Measurements from ENCODE around the gene TPRX1.

TPRX1 gene

DNA sequence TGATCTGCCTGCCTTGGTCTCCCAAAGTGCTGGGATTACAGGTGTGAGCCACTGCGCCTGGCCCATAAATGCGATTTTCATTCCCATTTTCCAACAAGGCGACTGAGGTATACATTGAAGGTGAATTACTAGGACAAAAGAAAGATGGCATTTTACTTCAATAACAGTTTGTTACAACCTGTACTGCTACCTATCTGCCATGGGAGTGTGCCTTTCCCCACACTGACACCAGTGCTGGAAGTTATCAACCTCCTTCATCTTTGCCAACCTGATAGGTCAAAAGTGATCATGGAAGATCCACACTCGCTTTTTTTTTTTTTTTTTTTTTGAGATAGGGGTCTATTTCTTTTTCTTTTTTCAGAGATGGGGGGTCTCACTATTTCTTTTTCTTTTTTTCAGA is 28.4 kb upstream of the TPRX1 start:
- H4K91ac ChIP-seq (ENCODE audit: low read length): no peak overlapping the region
- H3K4ac ChIP-seq (ENCODE audit: low read depth in 1 of 2, low read length in 2 of 2): no peak overlapping the region
- DNase-seq: no peak
- H3K9me3 ChIP-seq (ENCODE audit: control insufficient read depth, low read length): no peaks in the 10 kb centered on the region
- H3K36me3 ChIP-seq (ENCODE audit: control insufficient read depth in 1 of 2, insufficient read depth in 2 of 2, low read depth in 1 of 2, low read length in 2 of 2): no peaks in the 10 kb centered on the region
- H3K23ac ChIP-seq (ENCODE audit: low read length in 2 of 2): no peak overlapping the region
- H4K8ac ChIP-seq (ENCODE audit: low read length): no peak overlapping the region
- H3K4me2 ChIP-seq (ENCODE audit: low read length, poor library complexity, severe bottlenecking): no peak overlapping the region
- H2BK120ac ChIP-seq (ENCODE audit: low read depth, low read length): no peak overlapping the region
- H3K27me3 ChIP-seq (ENCODE audit: control insufficient read depth in 1 of 2, insufficient read depth in 1 of 2, low read length in 2 of 2): peaks cover 0 to 11% of the 10 kb centered on the region in 2 experiments
- H2BK15ac ChIP-seq (ENCODE audit: low read depth, poor library complexity, severe bottlenecking): no peak overlapping the region
- no peak overlapping the region for H2BK5ac ChIP-seq (ENCODE audit: low read depth, low read length, poor library complexity, severe bottlenecking)
- no peak overlapping the region for H2AK5ac ChIP-seq (ENCODE audit: low read length, severe bottlenecking)
- no peak overlapping the region for H3K18ac ChIP-seq (ENCODE audit: low read depth in 1 of 2, low read length in 2 of 2)
- H3K4me3 ChIP-seq (ENCODE audit: insufficient read depth in 1 of 2, low read depth in 1 of 2, low read length in 2 of 2): no peak overlapping the region
- no peak overlapping the region for H3K9ac ChIP-seq (ENCODE audit: low read length)
- no peak overlapping the region for H3K14ac ChIP-seq (ENCODE audit: low read length in 2 of 2)
- H3K27ac ChIP-seq (ENCODE audit: low read length, poor library complexity, severe bottlenecking): no peak overlapping the region
- H2AFZ ChIP-seq (ENCODE audit: low read depth, low read length): no peak overlapping the region
- H3K79me1 ChIP-seq (replicated peaks; ENCODE audit: low read length, poor library complexity, severe bottlenecking): no peaks in the 10 kb centered on the region
- no peak overlapping the region for H2BK12ac ChIP-seq (ENCODE audit: low read length in 2 of 2)
- 54% methylated on average over 1 of the region's 4 CpGs for WGBS
- H3K4me1 ChIP-seq (ENCODE audit: control insufficient read depth, insufficient read depth, low read depth, low read length): no peaks in the 10 kb centered on the region

DNA sequence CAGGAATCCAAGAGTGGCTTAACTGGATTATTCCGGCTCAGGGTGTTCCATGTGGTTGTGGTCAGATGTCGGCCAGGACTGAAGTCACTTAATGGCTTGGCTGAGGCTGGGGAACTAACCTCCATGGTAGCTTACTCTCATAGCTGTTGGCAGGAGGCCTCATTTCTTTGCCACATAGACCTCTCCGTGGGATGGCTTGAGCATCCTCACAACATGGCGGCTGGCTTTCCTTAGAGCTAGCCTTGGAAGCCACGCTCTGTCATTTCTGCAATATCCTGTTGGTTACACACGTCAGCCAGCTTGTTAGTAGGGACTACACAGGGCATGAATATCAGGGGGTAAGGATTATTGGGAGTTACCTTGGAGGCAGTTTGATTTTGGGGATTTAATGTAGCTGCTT is 22.4 kb upstream of the TPRX1 start:
- no peaks in the 10 kb centered on the region for H3K36me3 ChIP-seq (ENCODE audit: control insufficient read depth in 1 of 2, insufficient read depth in 2 of 2, low read depth in 1 of 2, low read length in 2 of 2)
- H3K23ac ChIP-seq (ENCODE audit: low read length in 2 of 2): no peak overlapping the region
- H3K4me2 ChIP-seq (ENCODE audit: low read length, poor library complexity, severe bottlenecking): no peak overlapping the region
- H2BK5ac ChIP-seq (ENCODE audit: low read depth, low read length, poor library complexity, severe bottlenecking): no peak overlapping the region
- H3K18ac ChIP-seq (ENCODE audit: low read depth in 1 of 2, low read length in 2 of 2): no peak overlapping the region
- no peak overlapping the region for H3K4me3 ChIP-seq (ENCODE audit: insufficient read depth in 1 of 2, low read depth in 1 of 2, low read length in 2 of 2)
- H3K4ac ChIP-seq (ENCODE audit: low read depth in 1 of 2, low read length in 2 of 2): no peak overlapping the region
- H4K8ac ChIP-seq (ENCODE audit: low read length): no peak overlapping the region
- no peak overlapping the region for H2BK12ac ChIP-seq (ENCODE audit: low read length in 2 of 2)
- no peak overlapping the region for H2AFZ ChIP-seq (ENCODE audit: low read depth, low read length)
- DNase-seq: no peak
- WGBS: 81% methylated on average over 6 of the region's 6 CpGs
- H3K79me1 ChIP-seq (replicated peaks; ENCODE audit: low read length, poor library complexity, severe bottlenecking): no peaks in the 10 kb centered on the region
- H3K9me3 ChIP-seq (ENCODE audit: control insufficient read depth, low read length): peaks cover 5% of the 10 kb centered on the region
- H2BK120ac ChIP-seq (ENCODE audit: low read depth, low read length): no peak overlapping the region
- H4K91ac ChIP-seq (ENCODE audit: low read length): no peak overlapping the region
- H3K27me3 ChIP-seq (ENCODE audit: control insufficient read depth in 1 of 2, insufficient read depth in 1 of 2, low read length in 2 of 2): peaks cover 8 to 27% of the 10 kb centered on the region in 2 experiments
- H2BK15ac ChIP-seq (ENCODE audit: low read depth, poor library complexity, severe bottlenecking): no peak overlapping the region
- H3K14ac ChIP-seq (ENCODE audit: low read length in 2 of 2): no peak overlapping the region
- H3K9ac ChIP-seq (ENCODE audit: low read length): no peak overlapping the region
- H3K4me1 ChIP-seq (ENCODE audit: control insufficient read depth, insufficient read depth, low read depth, low read length): no peaks in the 10 kb centered on the region
- H3K27ac ChIP-seq (ENCODE audit: low read length, poor library complexity, severe bottlenecking): no peak overlapping the region
- no peak overlapping the region for H2AK5ac ChIP-seq (ENCODE audit: low read length, severe bottlenecking)

DNA sequence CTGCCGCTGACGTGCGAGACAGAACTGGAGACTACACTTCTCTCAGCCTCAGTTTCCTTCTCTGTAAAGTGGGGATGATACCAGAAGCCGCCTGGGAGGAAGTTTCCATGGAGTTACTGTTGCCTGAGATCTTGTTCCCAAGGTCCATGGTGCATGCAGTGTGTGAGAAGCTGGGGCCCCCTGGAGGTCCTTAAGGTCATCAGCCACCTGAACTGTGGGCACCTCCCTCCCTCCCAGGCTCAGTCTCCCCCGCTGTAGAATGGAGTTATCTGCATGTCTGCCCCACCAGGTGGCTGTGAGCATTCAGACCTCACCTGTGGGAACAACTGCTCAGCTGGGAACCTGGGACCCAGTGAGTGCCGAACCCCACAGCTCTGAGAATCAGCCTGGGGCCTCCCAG is 20.0 kb upstream of the TPRX1 start:
- Histone ChIP-seq H2BK15ac (ENCODE audit: low read depth, poor library complexity, severe bottlenecking) (no peak overlapping the region), H2AK5ac (ENCODE audit: low read length, severe bottlenecking) (no peak overlapping the region), H4K8ac (ENCODE audit: low read length) (no peak overlapping the region), H3K9ac (ENCODE audit: low read length) (no peak overlapping the region), H3K27me3 (ENCODE audit: control insufficient read depth in 1 of 2, insufficient read depth in 1 of 2, low read length in 2 of 2) (peaks cover 32 to 51% of the 10 kb centered on the region in 2 experiments), H3K9me3 (ENCODE audit: control insufficient read depth, low read length) (peaks cover 5% of the 10 kb centered on the region), H2BK5ac (ENCODE audit: low read depth, low read length, poor library complexity, severe bottlenecking) (no peak overlapping the region), H3K14ac (ENCODE audit: low read length in 2 of 2) (no peak overlapping the region), H3K18ac (ENCODE audit: low read depth in 1 of 2, low read length in 2 of 2) (no peak overlapping the region), H3K79me1 (replicated peaks; ENCODE audit: low read length, poor library complexity, severe bottlenecking) (no peaks in the 10 kb centered on the region), H2AFZ (ENCODE audit: low read depth, low read length) (no peak overlapping the region), H3K4me3 (ENCODE audit: insufficient read depth in 1 of 2, low read depth in 1 of 2, low read length in 2 of 2) (no peak overlapping the region), H3K4me2 (ENCODE audit: low read length, poor library complexity, severe bottlenecking) (no peak overlapping the region), H4K91ac (ENCODE audit: low read length) (no peak overlapping the region), H3K36me3 (ENCODE audit: control insufficient read depth in 1 of 2, insufficient read depth in 2 of 2, low read depth in 1 of 2, low read length in 2 of 2) (no peaks in the 10 kb centered on the region), H2BK12ac (ENCODE audit: low read length in 2 of 2) (no peak overlapping the region), H3K27ac (ENCODE audit: low read length, poor library complexity, severe bottlenecking) (no peak overlapping the region), H3K4ac (ENCODE audit: low read depth in 1 of 2, low read length in 2 of 2) (no peak overlapping the region), H3K23ac (ENCODE audit: low read length in 2 of 2) (no peak overlapping the region), H3K4me1 (ENCODE audit: control insufficient read depth, insufficient read depth, low read depth, low read length) (no peaks in the 10 kb centered on the region), H2BK120ac (ENCODE audit: low read depth, low read length) (no peak overlapping the region)
- 90% methylated on average over 6 of the region's 6 CpGs for WGBS
- no peak for DNase-seq

DNA sequence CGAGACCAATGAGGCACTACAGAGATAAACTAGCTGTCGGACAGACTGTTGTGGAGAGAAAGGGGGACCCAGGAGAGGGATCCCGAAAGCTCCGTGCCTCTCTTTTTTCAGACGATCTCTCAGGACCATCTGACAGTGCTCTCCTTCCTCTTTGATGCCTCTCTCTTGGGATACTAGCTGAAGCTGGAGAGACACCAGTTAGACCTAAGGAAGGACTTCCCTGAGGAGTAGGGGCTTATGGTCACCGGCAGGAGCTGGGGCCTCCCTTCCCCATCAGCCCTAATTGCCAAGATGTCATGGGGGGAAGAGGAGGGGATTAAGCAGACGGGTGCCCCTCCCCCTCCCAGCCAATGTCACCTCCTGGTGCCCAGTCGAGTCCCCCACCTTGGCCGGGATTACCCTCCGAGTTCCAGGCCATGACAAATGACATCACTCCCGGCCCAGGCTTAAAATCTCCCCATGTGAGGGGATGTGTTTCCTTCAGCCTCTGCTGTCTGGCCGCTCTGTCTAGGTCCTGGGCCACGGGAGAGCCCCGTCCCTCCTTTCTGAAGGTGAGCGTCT is 17.2 kb upstream of the TPRX1 start, which contains the start of gene CRX:
Gene CRX (plus strand): TSS at position 478 of the 561 bp plus-strand sequence. CDS start 12,507 bp downstream, outside the sequence.
- Histone ChIP-seq H3K27ac (ENCODE audit: low read length, poor library complexity, severe bottlenecking) (no peak within 1 kb of the TSS), H3K79me1 (replicated peaks; ENCODE audit: low read length, poor library complexity, severe bottlenecking) (no peaks in the 10 kb centered on the region), H3K4me3 (ENCODE audit: insufficient read depth in 1 of 2, low read depth in 1 of 2, low read length in 2 of 2) (no peak within 1 kb of the TSS), H3K4me2 (ENCODE audit: low read length, poor library complexity, severe bottlenecking) (no peak within 1 kb of the TSS), H2BK15ac (ENCODE audit: low read depth, poor library complexity, severe bottlenecking) (no peak within 1 kb of the TSS), H2AFZ (ENCODE audit: low read depth, low read length) (no peak within 1 kb of the TSS), H3K18ac (ENCODE audit: low read depth in 1 of 2, low read length in 2 of 2) (no peak within 1 kb of the TSS), H4K8ac (ENCODE audit: low read length) (no peak within 1 kb of the TSS), H3K4me1 (ENCODE audit: control insufficient read depth, insufficient read depth, low read depth, low read length) (no peaks in the 10 kb centered on the region), H3K36me3 (ENCODE audit: control insufficient read depth in 1 of 2, insufficient read depth in 2 of 2, low read depth in 1 of 2, low read length in 2 of 2) (no peaks in the 10 kb centered on the region), H4K91ac (ENCODE audit: low read length) (no peak within 1 kb of the TSS), H3K27me3 (ENCODE audit: control insufficient read depth in 1 of 2, insufficient read depth in 1 of 2, low read length in 2 of 2) (peaks cover 39 to 56% of the 10 kb centered on the region in 2 experiments), H2BK5ac (ENCODE audit: low read depth, low read length, poor library complexity, severe bottlenecking) (no peak within 1 kb of the TSS), H3K9me3 (ENCODE audit: control insufficient read depth, low read length) (peaks cover under 1% of the 10 kb centered on the region), H3K23ac (ENCODE audit: low read length in 2 of 2) (no peak within 1 kb of the TSS), H2BK12ac (ENCODE audit: low read length in 2 of 2) (no peak within 1 kb of the TSS), H2BK120ac (ENCODE audit: low read depth, low read length) (no peak within 1 kb of the TSS), H3K14ac (ENCODE audit: low read length in 2 of 2) (peak within 1 kb of the TSS in 1 of 2 experiments; percentile 42), H3K4ac (ENCODE audit: low read depth in 1 of 2, low read length in 2 of 2) (no peak within 1 kb of the TSS), H3K9ac (ENCODE audit: low read length) (no peak within 1 kb of the TSS), H2AK5ac (ENCODE audit: low read length, severe bottlenecking) (no peak within 1 kb of the TSS)
- DNase-seq: no peak
- 52% methylated on average over 11 of the region's 15 CpGs for WGBS
